ENCODE measurements around the gene LYZL4. TPM values are rescaled to one million over a fixed set of nuclear protein-coding genes. Genes with fewer than 3 reads are reported as not detected.

LYZL4 gene
- total RNA-seq, 1 experiment from 2014 or later = not detected

DNA sequence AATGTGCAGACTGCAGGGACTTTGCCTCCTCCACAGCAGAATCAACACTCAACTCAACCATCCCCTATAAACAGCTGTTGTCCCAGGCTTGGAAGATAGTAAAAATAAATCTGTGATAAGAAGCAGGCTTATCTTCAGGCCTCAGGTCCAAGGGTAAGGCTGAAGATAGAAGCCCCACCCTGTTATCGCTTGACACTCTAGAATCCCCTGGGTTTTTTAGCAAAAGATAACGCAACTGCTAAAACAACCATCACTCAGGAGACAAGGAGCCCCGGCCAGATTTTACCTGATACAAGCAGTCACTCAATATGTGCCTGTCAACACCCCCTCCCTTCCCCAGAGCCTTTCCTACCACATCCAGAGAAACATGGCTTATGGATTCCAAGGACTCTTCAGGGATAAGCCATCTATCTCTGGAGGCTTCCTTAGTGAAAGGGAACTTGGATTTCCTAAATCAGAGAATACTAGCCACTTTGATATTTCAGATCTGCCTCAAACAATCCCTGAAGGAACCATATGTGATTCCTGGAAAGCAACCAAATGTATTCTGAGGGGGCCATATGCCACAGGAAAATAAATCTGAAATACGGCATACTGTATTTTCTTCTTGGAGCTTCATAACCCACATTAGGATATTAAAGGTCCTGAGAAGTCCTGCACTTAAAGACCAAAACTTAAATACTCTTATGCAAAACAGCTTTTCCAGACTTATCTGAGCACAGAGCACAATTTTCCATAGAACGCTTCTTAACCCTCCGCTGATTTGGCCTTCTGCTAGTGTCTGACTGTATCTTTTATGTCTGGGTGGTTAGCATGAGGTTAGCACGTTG is 60.4 kb downstream of the LYZL4 start:
- Histone ChIP-seq H3K9me3 (ENCODE audit: insufficient read depth, low read depth) (no peaks in the 10 kb centered on the region), H2AFZ (no peak overlapping the region), H3K27ac (no peak overlapping the region), H4K20me1 (ENCODE audit: insufficient read depth) (no peaks in the 10 kb centered on the region), H3K9me2 (ENCODE audit: insufficient read depth) (no peaks in the 10 kb centered on the region), H3K27me3 (ENCODE audit: insufficient read depth, low read depth) (peaks cover 6% of the 10 kb centered on the region; the same call in 1 of the 2 replicates), H3K4me2 (no peak overlapping the region), H3K36me3 (ENCODE audit: low read depth) (no peaks in the 10 kb centered on the region), H3K4me3 (no peak overlapping the region), H3F3A (ENCODE audit: insufficient read depth, low read depth) (no peaks in the 10 kb centered on the region), H3K79me2 (ENCODE audit: low read depth) (no peaks in the 10 kb centered on the region), H3K4me1 (replicated peaks; ENCODE audit: insufficient read depth) (no peaks in the 10 kb centered on the region)
- no peak for DNase-seq
- POLR2A ChIA-PET (ENCODE audit: unreplicated experiment) = no interaction called here
- no TSS peak for BruUV-seq (replicated peaks)
- TF ChIP-seq EZH2 (IDR thresholded peaks at IDR 0.05; ENCODE audit: low read depth) = no peak
- TF ChIP-seq, protein P1, sequence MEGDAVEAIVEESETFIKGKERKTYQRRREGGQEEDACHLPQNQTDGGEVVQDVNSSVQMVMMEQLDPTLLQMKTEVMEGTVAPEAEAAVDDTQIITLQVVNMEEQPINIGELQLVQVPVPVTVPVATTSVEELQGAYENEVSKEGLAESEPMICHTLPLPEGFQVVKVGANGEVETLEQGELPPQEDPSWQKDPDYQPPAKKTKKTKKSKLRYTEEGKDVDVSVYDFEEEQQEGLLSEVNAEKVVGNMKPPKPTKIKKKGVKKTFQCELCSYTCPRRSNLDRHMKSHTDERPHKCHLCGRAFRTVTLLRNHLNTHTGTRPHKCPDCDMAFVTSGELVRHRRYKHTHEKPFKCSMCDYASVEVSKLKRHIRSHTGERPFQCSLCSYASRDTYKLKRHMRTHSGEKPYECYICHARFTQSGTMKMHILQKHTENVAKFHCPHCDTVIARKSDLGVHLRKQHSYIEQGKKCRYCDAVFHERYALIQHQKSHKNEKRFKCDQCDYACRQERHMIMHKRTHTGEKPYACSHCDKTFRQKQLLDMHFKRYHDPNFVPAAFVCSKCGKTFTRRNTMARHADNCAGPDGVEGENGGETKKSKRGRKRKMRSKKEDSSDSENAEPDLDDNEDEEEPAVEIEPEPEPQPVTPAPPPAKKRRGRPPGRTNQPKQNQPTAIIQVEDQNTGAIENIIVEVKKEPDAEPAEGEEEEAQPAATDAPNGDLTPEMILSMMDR (conservative IDR thresholded peaks at IDR 0.05) = no peak
- intact Hi-C loops (cut with micrococcal nuclease; ENCODE audit: unreplicated experiment) = no loop called here
- CTCF ChIA-PET = no interaction called here

DNA sequence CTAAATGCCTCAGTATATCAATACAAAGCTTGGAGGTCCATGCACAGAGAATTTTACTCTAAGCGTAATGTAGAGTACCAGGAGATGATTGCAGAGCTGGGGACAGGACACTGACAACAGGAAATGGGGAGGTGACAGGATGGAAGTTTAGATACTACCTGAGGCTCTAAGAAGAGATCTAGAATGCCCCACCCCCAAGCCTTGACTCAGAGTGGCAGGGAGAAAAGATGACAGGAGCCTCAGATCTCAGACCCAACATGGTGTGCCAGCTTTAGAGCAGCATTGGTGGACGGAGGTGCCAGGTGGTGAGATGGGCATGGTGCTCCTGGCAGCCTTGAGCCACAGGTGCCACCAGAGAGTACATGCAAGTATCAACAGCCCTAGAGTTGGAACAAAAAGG is 62.5 kb downstream of the LYZL4 start:
- BruUV-seq (replicated peaks) = no TSS peak
- Histone ChIP-seq H3K9me3 (ENCODE audit: insufficient read depth, low read depth) (no peaks in the 10 kb centered on the region), H3K36me3 (ENCODE audit: low read depth) (no peaks in the 10 kb centered on the region), H3K27me3 (ENCODE audit: insufficient read depth, low read depth) (peaks cover 6% of the 10 kb centered on the region; the same call in 1 of the 2 replicates), H3K4me3 (no peak overlapping the region), H3K9me2 (ENCODE audit: insufficient read depth) (no peaks in the 10 kb centered on the region), H4K20me1 (ENCODE audit: insufficient read depth) (no peaks in the 10 kb centered on the region), H3K79me2 (ENCODE audit: low read depth) (no peaks in the 10 kb centered on the region), H3K27ac (no peak overlapping the region), H2AFZ (no peak overlapping the region), H3F3A (ENCODE audit: insufficient read depth, low read depth) (no peaks in the 10 kb centered on the region), H3K4me1 (replicated peaks; ENCODE audit: insufficient read depth) (no peaks in the 10 kb centered on the region), H3K4me2 (no peak overlapping the region)
- TF ChIP-seq EZH2 (IDR thresholded peaks at IDR 0.05; ENCODE audit: low read depth) = no peak
- TF ChIP-seq, protein P1 (conservative IDR thresholded peaks at IDR 0.05) = no peak
- ChIA-PET POLR2A (ENCODE audit: unreplicated experiment) (no interaction called here), CTCF (no interaction called here)
- intact Hi-C loops (cut with micrococcal nuclease; ENCODE audit: unreplicated experiment) = no loop called here
- DNase-seq = no peak

Other genes with a start within 250 kb of the LYZL4 start
- gene CCK, start 144.4 kb downstream of the LYZL4 start, total RNA-seq (2021) = 2.1 and 2.7 TPM in 2 replicates
- 19.7 and 23.9 TPM in 2 replicates for gene VIPR1, start 92.0 kb upstream of the LYZL4 start, total RNA-seq (2021)
- gene SEC22C, start 171.4 kb upstream of the LYZL4 start, total RNA-seq (2021) = 38.1 and 42.4 TPM in 2 replicates
- 28.8 and 34.5 TPM in 2 replicates for gene SS18L2, start 180.2 kb upstream of the LYZL4 start, total RNA-seq (2021)
- 66.0 and 70.5 TPM in 2 replicates for gene NKTR, start 190.1 kb upstream of the LYZL4 start, total RNA-seq (2021)
- 8.1 and 9.6 TPM in 2 replicates for gene ZBTB47, start 243.1 kb upstream of the LYZL4 start, total RNA-seq (2021)